AG09309 (cell line): ENCODE results near the gene ABI3.
"Not testable (repeated sequence)": the region's sequence is repeated elsewhere in the genome, so short reads cannot be mapped to it uniquely, and the experiment has no call there.

ENCODE experiments used
- DNase-seq: peaks from one replicate; pipeline ENCODE4 v3.0.0-alpha.2; 2010; ENCODE audit warnings: low read depth
- H3K4me3 ChIP-seq: 2 replicates; pipeline ENCODE4 v1.5.1; 2011; ENCODE audit warnings: mild to moderate bottlenecking, low read depth, low read length, moderate library complexity; ENCODE audit not compliant: control insufficient read depth
- CTCF ChIP-seq: IDR thresholded peaks from 2 replicates; pipeline ENCODE4 v1.5.1; 2011; ENCODE audit warnings: mild to moderate bottlenecking, low read depth, low read length, inconsistent platforms; ENCODE audit not compliant: insufficient read depth, control insufficient read depth; ENCODE audit errors: missing control alignments

The ABI3 gene

GRCh38 chr17:49210158-49211029, at the start of gene ABI3, which contains the start of gene GNGT2:
Gene ABI3 (plus strand): TSS chr17:49210707. CDS start chr17:49210725, 18 bp downstream.
Gene GNGT2 (minus strand): TSS chr17:49210574. CDS start chr17:49207422, 3,152 bp downstream.
- no peak for DNase-seq
- no peak for TF ChIP-seq CTCF
- H3K4me3 ChIP-seq, result no peak within 1 kb of the TSS

- DNase-seq, result no peak
- no peak for TF ChIP-seq CTCF
- no peak overlapping the region for H3K4me3 ChIP-seq
Observed at GRCh38 chr17:49162866-49163265, 47.6 kb upstream of the ABI3 start.

- TF ChIP-seq CTCF, result no peak
- no peak overlapping the region for H3K4me3 ChIP-seq
- no peak for DNase-seq
Observed at GRCh38 chr17:49165143-49165542, 45.4 kb upstream of the ABI3 start.

GRCh38 chr17:49168706-49169105, 41.8 kb upstream of the ABI3 start:
- no peak for DNase-seq
- H3K4me3 ChIP-seq, result no peak overlapping the region
- no peak for TF ChIP-seq CTCF

- TF ChIP-seq CTCF, result no peak
- H3K4me3 ChIP-seq, result no peak overlapping the region
- DNase-seq, result no peak
Observed at GRCh38 chr17:49170216-49170615, 40.3 kb upstream of the ABI3 start.

GRCh38 chr17:49170711-49171110, 39.8 kb upstream of the ABI3 start:
- H3K4me3 ChIP-seq, DNase-seq: not testable (repeated sequence)

GRCh38 chr17:49175978-49176377, 34.5 kb upstream of the ABI3 start:
- DNase-seq, H3K4me3 ChIP-seq: not testable (repeated sequence)
